HG03457 (cell line): ENCODE results near the gene QPCT.
"Not testable (repeated sequence)": the region's sequence is repeated elsewhere in the genome, so short reads cannot be mapped to it uniquely, and the experiment has no call there.

Source experiments
- ATAC-seq: cut with Tn5 transposase; IDR thresholded peaks from one replicate; pipeline ENCODE4 v1.9.1; 2021; ENCODE audit warnings: moderate number of reproducible peaks; ENCODE audit not compliant: unreplicated experiment

The QPCT gene

GRCh38 chr2:37357530-37357929 is 13.1 kb downstream of the QPCT start:
- ATAC-seq: no peak

- ATAC-seq: no peak
Measured at GRCh38 chr2:37358466-37358865, 14.0 kb downstream of the QPCT start.

GRCh38 chr2:37361216-37361815 is 16.9 kb downstream of the QPCT start:
- ATAC-seq: no peak

- ATAC-seq: no peak
Measured at GRCh38 chr2:37361994-37362698, 17.7 kb downstream of the QPCT start.

GRCh38 chr2:37364351-37364750 is 19.9 kb downstream of the QPCT start:
- ATAC-seq: no peak

- ATAC-seq: peak; percentile 73
Measured at GRCh38 chr2:37365669-37366068, 21.2 kb downstream of the QPCT start.

GRCh38 chr2:37366773-37367172 is 22.3 kb downstream of the QPCT start:
- ATAC-seq: no peak

- no peak for ATAC-seq
Measured at GRCh38 chr2:37367310-37367709, 22.9 kb downstream of the QPCT start.

GRCh38 chr2:37367984-37368383 is 23.6 kb downstream of the QPCT start:
- no peak for ATAC-seq

- no peak for ATAC-seq
Measured at GRCh38 chr2:37370666-37371065, 26.2 kb downstream of the QPCT start.

GRCh38 chr2:37372000-37372399 is 27.6 kb downstream of the QPCT start:
- no peak for ATAC-seq

GRCh38 chr2:37375741-37376288 is 31.4 kb downstream of the QPCT start:
- ATAC-seq: peak; percentile 21

- ATAC-seq: peak; percentile 62
Measured at GRCh38 chr2:37376421-37377186, 32.2 kb downstream of the QPCT start.

GRCh38 chr2:37377187-37377532 is 32.7 kb downstream of the QPCT start:
- ATAC-seq: peak; percentile 54

GRCh38 chr2:37378411-37378810 is 34.0 kb downstream of the QPCT start:
- no peak for ATAC-seq

GRCh38 chr2:37379881-37380296 is 35.5 kb downstream of the QPCT start:
- no peak for ATAC-seq

- ATAC-seq: not testable (repeated sequence)
Measured at GRCh38 chr2:37380787-37381186, 36.4 kb downstream of the QPCT start.

- not testable (repeated sequence) for ATAC-seq
Measured at GRCh38 chr2:37384261-37384660, 39.8 kb downstream of the QPCT start.

GRCh38 chr2:37387148-37387835 is 42.9 kb downstream of the QPCT start:
- ATAC-seq: no peak

- ATAC-seq: no peak
Measured at GRCh38 chr2:37388074-37388473, 43.6 kb downstream of the QPCT start.

- no peak for ATAC-seq
Measured at GRCh38 chr2:37389395-37389794, 45.0 kb downstream of the QPCT start.
